Measurements from ENCODE around the gene DNAH6.

- TF ChIP-seq ZFP30 (CRISPR knock-in tag; IDR thresholded peaks at IDR 0.05) = no peak
- TF ChIP-seq GLIS3 (CRISPR knock-in tag; IDR thresholded peaks at IDR 0.05) = no peak
- TF ChIP-seq CREB5 (CRISPR knock-in tag; IDR thresholded peaks at IDR 0.05; ENCODE audit: low read depth) = no peak
- TF ChIP-seq PATZ1 (CRISPR knock-in tag; IDR thresholded peaks at IDR 0.05; ENCODE audit: borderline replicate concordance) = no peak
- TF ChIP-seq BACH2 (CRISPR knock-in tag; IDR thresholded peaks at IDR 0.05; ENCODE audit: borderline replicate concordance) = no peak
- TF ChIP-seq TCF4 (CRISPR knock-in tag; IDR thresholded peaks at IDR 0.05; ENCODE audit: borderline replicate concordance) = no peak
- no peak for TF ChIP-seq ISL1 (CRISPR knock-in tag; IDR thresholded peaks at IDR 0.05)
These were observed 280.5 kb downstream of the DNAH6 start for GRCh38 chr2:84796798-84797197.

All from SK-N-SH treated with all-trans-retinoic acid at 6 μM for 48 hours (cell line).